ENCODE measurements around the gene TCF7.

The TCF7 gene

GRCh38 chr5:134124289-134125038, 10.0 kb downstream of the TCF7 start:
- DNase-seq: peak; percentile 62
- Mint-ChIP-seq H3K4me1 (peaks cover 100% of the 10 kb centered on the region), H3K4me3 (peak overlapping the region; percentile 79), H3K27me3 (peaks cover 14% of the 10 kb centered on the region), H3K36me3 (peaks cover 91% of the 10 kb centered on the region), H3K27ac (peak overlapping the region; percentile 95), H3K9me3 (no peaks in the 10 kb centered on the region)
- CTCF ChIA-PET: interaction anchor here (1.1 to 2.3 kb wide), 2 partner anchors 60 to 84 kb away, joined by 3 to 20 read pairs; no protein-coding TSS in a partner anchor

GRCh38 chr5:134125039-134126015, 10.8 kb downstream of the TCF7 start:
- Mint-ChIP-seq H3K27me3 (peaks cover 12% of the 10 kb centered on the region), H3K4me1 (peaks cover 100% of the 10 kb centered on the region), H3K27ac (peak overlapping the region; percentile 95), H3K4me3 (peak overlapping the region; percentile 79), H3K36me3 (peaks cover 89% of the 10 kb centered on the region), H3K9me3 (no peaks in the 10 kb centered on the region)
- CTCF ChIA-PET: interaction anchor here (0.7 to 2.3 kb wide), 3 partner anchors 59 to 85 kb away, joined by 3 to 20 read pairs (median 3); no protein-coding TSS in a partner anchor
- DNase-seq: no peak

- CTCF ChIA-PET: interaction anchor here (0.8 to 0.9 kb wide), 2 partner anchors 59 to 87 kb away, joined by 4 to 5 read pairs; no protein-coding TSS in a partner anchor
- Mint-ChIP-seq H3K9me3 (no peaks in the 10 kb centered on the region), H3K4me3 (peak overlapping the region; percentile 79), H3K4me1 (peaks cover 100% of the 10 kb centered on the region), H3K36me3 (peaks cover 89% of the 10 kb centered on the region), H3K27me3 (peaks cover 6% of the 10 kb centered on the region), H3K27ac (peak overlapping the region; percentile 95)
- peak; percentile 47 for DNase-seq
These were observed 12.9 kb downstream of the TCF7 start for GRCh38 chr5:134127376-134127861.

- DNase-seq: no peak
- CTCF ChIA-PET: interaction anchor here (35.0 kb wide), 1 partner anchor 88 kb away, joined by 743 read pairs; no protein-coding TSS in a partner anchor
- Mint-ChIP-seq H3K27ac (peak overlapping the region; percentile 95), H3K4me3 (peak overlapping the region; percentile 79), H3K9me3 (no peaks in the 10 kb centered on the region), H3K36me3 (peaks cover 89% of the 10 kb centered on the region), H3K27me3 (peaks cover 6% of the 10 kb centered on the region), H3K4me1 (peaks cover 100% of the 10 kb centered on the region)
These were observed 13.6 kb downstream of the TCF7 start for GRCh38 chr5:134127988-134128647.

- H3K4me3 Mint-ChIP-seq: peak overlapping the region; percentile 79
- peaks cover 4% of the 10 kb centered on the region for H3K27me3 Mint-ChIP-seq
- no peaks in the 10 kb centered on the region for H3K9me3 Mint-ChIP-seq
- no peak for DNase-seq
- peaks cover 88% of the 10 kb centered on the region for H3K36me3 Mint-ChIP-seq
- H3K4me1 Mint-ChIP-seq: peaks cover 100% of the 10 kb centered on the region
- peak overlapping the region; percentile 95 for H3K27ac Mint-ChIP-seq
- CTCF ChIA-PET: interaction anchor here (35.0 kb wide), 1 partner anchor 89 kb away, joined by 743 read pairs; no protein-coding TSS in a partner anchor
These were observed 14.1 kb downstream of the TCF7 start for GRCh38 chr5:134128648-134128995.

GRCh38 chr5:134129411-134130238, 15.1 kb downstream of the TCF7 start:
- H3K27me3 Mint-ChIP-seq: peaks cover 3% of the 10 kb centered on the region
- H3K27ac Mint-ChIP-seq: peak overlapping the region; percentile 95
- peaks cover 98% of the 10 kb centered on the region for H3K4me1 Mint-ChIP-seq
- H3K36me3 Mint-ChIP-seq: peaks cover 86% of the 10 kb centered on the region
- peak; percentile 67 for DNase-seq
- CTCF ChIA-PET: interaction anchor here (0.8 to 35.0 kb wide), 2 partner anchors 60 to 90 kb away, joined by 3 to 743 read pairs; no protein-coding TSS in a partner anchor
- peak overlapping the region; percentile 79 for H3K4me3 Mint-ChIP-seq
- H3K9me3 Mint-ChIP-seq: no peaks in the 10 kb centered on the region

- H3K4me1 Mint-ChIP-seq: peaks cover 97% of the 10 kb centered on the region
- H3K9me3 Mint-ChIP-seq: no peaks in the 10 kb centered on the region
- peaks cover 3% of the 10 kb centered on the region for H3K27me3 Mint-ChIP-seq
- H3K4me3 Mint-ChIP-seq: peak overlapping the region; percentile 79
- no peak for DNase-seq
- CTCF ChIA-PET: interaction anchor here (0.8 to 35.0 kb wide), 2 partner anchors 61 to 90 kb away, joined by 3 to 743 read pairs; no protein-coding TSS in a partner anchor
- peak overlapping the region; percentile 95 for H3K27ac Mint-ChIP-seq
- peaks cover 84% of the 10 kb centered on the region for H3K36me3 Mint-ChIP-seq
These were observed 15.9 kb downstream of the TCF7 start for GRCh38 chr5:134130239-134130945.

GRCh38 chr5:134131165-134131564, 16.7 kb downstream of the TCF7 start:
- H3K9me3 Mint-ChIP-seq: no peaks in the 10 kb centered on the region
- peaks cover 97% of the 10 kb centered on the region for H3K4me1 Mint-ChIP-seq
- CTCF ChIA-PET: interaction anchor here (35.0 kb wide), 1 partner anchor 91 kb away, joined by 743 read pairs; no protein-coding TSS in a partner anchor
- peaks cover under 1% of the 10 kb centered on the region for H3K27me3 Mint-ChIP-seq
- no peak for DNase-seq
- H3K36me3 Mint-ChIP-seq: peaks cover 83% of the 10 kb centered on the region
- peak overlapping the region; percentile 95 for H3K27ac Mint-ChIP-seq
- H3K4me3 Mint-ChIP-seq: peak overlapping the region; percentile 79

GRCh38 chr5:134131578-134132350, 17.3 kb downstream of the TCF7 start:
- peak overlapping the region; percentile 79 for H3K4me3 Mint-ChIP-seq
- no peaks in the 10 kb centered on the region for H3K27me3 Mint-ChIP-seq
- no peaks in the 10 kb centered on the region for H3K9me3 Mint-ChIP-seq
- peaks cover 79% of the 10 kb centered on the region for H3K36me3 Mint-ChIP-seq
- H3K27ac Mint-ChIP-seq: peak overlapping the region; percentile 95
- DNase-seq: no peak
- CTCF ChIA-PET: interaction anchor here (1.2 to 35.0 kb wide), 2 partner anchors 63 to 92 kb away, joined by 3 to 743 read pairs; no protein-coding TSS in a partner anchor
- H3K4me1 Mint-ChIP-seq: peaks cover 97% of the 10 kb centered on the region

- H3K27me3 Mint-ChIP-seq: no peaks in the 10 kb centered on the region
- H3K4me3 Mint-ChIP-seq: peak overlapping the region; percentile 61
- CTCF ChIA-PET: interaction anchor here (1.2 to 35.0 kb wide), 2 partner anchors 63 to 93 kb away, joined by 3 to 743 read pairs; no protein-coding TSS in a partner anchor
- H3K4me1 Mint-ChIP-seq: peaks cover 97% of the 10 kb centered on the region
- H3K36me3 Mint-ChIP-seq: peaks cover 79% of the 10 kb centered on the region
- no peaks in the 10 kb centered on the region for H3K9me3 Mint-ChIP-seq
- peak; percentile 86 for DNase-seq
- H3K27ac Mint-ChIP-seq: peak overlapping the region; percentile 95
These were observed 18.1 kb downstream of the TCF7 start for GRCh38 chr5:134132372-134133187.

Data from activated naive CD4-positive, alpha-beta T cell treated with anti-CD3 and anti-CD28 coated beads, Interleukin-2, amount 10 ng/mL, durations not matched to agents 7 days and 5 days (primary cell).